Smooth muscle cell of the brain vasculature (primary cell): ENCODE measurements around the gene TMEM150C.
"Not testable (repeated sequence)": the region's sequence is repeated elsewhere in the genome, so short reads cannot be mapped to it uniquely, and the experiment has no call there.

Experiments used
- DNase-seq: peaks from one replicate; pipeline ENCODE4 v3.0.0-alpha.2; 2012; ENCODE audit warnings: low read depth, low spot score

The TMEM150C gene

DNA sequence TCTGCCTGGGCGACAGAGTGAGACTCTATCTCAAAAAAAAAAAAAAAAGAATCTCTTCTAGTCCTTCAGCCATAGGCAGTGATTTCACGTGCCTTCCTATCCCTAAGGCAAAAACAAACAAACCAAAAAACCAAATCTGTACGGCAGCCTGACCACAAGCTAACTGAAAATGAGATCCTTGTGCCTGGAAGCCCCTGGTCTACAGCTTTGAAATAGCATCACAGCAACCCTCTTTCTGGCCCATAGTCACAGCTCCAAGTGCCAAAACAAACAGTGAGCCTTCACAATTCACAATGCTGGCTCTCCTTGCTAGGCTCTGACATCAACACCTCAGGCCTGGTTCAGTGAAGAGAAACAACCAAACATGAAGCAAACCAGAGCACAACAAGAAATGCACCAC, 46.1 kb downstream of the TMEM150C start:
- DNase-seq, result peak; percentile 86

DNA sequence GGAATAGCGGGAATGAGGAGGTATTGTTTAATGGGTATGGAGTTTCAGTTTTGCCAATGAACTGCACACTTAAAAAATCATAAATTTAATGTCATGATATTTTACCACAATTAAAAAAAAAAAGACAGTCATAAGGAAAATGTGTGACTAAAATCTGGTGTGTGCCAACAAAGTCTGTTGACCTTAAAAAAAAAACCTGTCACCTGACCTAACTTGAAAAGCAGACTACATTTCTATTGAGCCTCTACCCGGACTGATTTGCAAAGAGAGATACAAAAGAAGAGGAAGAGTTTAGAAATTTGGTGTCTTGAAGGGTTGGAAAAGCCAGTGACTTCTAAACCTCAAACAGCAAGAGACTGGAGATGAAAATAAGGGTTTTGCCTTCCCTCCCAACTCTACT, 48.4 kb downstream of the TMEM150C start:
- no peak for DNase-seq

DNA sequence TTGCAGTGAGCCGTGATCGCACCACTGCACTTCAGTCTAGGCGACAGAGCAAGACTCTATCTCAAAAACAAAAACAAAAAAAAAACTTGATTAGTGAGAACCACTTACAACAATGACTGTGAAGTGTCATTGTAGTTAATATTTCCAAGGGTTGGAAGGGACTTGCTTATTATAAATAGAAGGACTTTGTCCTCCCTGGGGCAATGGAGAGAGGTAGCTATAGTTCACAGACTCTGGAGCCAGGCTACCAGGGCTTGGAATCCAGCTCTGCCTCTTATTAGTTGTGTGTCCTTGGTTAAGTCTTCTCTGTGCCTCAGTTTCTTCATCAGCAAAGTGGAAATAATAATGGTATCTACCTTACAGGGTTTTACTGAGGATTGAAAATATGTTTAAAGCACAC, 51.6 kb downstream of the TMEM150C start:
- no peak for DNase-seq

DNA sequence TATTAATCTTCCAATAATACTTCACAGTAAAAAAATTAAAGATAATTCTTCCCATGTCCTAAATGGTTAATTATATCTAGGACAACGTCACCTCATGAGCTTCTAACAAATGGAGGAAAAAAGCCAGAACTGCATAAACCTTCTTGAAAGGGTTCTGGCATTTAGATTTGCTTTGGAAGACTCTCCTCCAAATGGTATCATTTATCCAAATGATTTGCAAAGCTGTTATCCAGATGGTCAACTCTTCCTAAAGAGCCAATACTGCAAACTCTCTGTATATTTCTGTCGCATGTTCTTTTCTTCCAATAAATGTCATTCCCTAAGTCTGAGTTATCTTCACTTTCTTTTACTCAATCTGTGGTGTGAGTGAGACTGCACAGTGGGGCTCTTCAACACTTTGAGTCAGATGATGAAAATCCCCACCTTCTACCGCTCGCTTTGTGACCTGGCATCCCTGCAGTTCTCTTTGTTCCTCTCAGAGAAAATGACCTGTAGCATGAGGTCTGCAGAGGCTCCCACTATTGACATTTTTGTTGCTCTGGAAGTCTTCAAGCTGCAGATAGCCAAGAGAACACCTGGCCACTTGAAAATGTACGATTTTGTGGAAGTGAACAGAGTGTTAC, 52.9 kb downstream of the TMEM150C start:
- no peak for DNase-seq

DNA sequence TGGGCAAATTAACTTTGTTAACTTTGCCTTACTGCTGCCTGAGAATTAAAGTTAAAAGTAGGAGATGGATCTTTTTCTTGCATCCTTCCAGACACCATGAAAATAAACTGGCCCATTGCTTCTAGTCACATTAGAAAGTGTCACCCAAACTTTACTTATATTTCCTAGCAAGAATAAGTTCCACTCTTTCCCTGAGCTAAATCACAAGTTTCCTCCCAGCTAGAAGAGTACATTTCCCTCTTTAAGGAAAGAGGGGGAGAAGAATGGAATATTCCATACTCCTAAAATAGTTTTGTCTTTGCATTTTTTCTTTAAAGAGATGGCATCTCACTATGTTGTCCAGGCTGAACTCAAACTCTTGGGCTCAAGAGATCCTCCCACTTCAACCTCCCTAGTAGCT, 53.8 kb downstream of the TMEM150C start:
- DNase-seq, result no peak

DNA sequence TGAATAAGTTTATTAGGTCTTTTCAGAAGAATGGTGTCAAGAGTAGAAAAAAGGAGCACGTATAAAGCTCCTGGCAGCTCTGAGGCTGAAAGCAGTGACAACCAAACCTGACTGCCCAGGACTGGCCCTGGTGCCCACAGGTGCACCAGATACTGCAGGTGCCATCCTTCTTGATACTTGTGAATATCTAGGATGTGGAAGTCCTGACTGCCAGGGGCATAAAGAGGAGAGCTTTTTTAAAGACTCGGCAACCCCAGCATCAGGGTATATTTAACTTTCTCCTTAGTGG, 60.7 kb downstream of the TMEM150C start:
- DNase-seq, result no peak

DNA sequence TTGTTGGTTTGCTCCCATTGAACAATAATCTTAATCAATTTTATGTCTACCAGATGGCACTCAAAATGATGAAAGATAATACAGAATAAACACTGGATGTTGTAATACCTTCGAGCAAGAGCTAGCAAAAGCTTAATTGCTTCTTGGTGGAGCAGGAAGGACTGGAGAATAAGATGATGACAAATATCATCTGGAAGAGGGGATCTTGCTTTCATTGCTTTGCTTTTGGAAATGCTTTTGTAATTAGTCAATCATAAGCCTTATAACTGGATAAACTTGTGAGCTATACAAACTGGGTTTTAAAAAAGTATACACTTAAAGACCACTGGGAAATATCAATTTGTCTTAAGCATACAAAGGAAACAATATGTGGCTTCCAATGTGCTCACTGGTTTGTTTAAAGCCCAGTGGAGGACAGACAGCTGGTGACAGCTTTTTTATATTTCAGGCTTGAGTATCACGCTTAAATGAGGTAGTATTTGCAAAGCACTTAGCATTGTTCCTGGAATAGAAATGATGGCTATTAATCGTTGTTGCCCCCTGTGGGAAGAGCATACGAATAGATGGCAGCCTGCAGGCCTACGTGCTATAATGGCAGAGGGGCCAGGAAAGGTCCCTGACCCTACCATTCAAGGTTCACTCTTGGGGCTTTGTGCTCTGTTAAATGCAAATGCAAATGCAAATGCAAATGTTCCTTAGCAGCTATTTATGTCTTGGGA, 61.2 kb downstream of the TMEM150C start:
- no peak for DNase-seq

DNA sequence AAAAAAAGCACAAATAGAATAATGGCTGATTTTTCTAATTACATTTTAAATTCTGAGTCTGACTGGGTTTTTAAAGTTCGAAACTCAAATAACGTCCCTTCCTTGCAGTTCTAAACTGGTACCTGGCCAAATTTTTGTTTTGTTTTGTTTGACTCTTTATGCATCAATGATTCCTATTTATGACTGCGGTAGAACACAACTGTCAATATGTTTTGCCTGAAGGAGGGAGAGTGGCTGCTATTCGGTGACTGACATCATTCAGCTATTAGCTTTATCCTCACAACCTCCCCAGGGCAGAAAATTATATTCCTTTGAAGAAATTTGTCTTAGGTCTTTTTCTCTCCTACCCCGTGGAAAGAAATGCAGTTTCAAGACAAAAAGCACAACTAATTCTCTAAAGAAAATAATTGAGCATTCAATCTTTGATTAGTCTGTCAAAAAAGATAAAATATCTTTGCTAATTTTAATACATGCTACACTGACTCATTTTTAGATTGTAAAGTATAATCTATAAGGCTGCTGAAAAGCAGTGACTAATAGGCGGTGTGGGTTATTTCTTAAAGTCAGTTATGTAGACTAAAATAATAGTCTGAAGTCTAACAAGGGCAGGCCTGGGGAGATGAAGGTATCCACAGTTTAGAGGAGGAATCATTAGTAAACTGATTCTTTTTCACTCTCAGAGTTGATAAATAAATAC, 61.9 kb downstream of the TMEM150C start:
- DNase-seq, result no peak

DNA sequence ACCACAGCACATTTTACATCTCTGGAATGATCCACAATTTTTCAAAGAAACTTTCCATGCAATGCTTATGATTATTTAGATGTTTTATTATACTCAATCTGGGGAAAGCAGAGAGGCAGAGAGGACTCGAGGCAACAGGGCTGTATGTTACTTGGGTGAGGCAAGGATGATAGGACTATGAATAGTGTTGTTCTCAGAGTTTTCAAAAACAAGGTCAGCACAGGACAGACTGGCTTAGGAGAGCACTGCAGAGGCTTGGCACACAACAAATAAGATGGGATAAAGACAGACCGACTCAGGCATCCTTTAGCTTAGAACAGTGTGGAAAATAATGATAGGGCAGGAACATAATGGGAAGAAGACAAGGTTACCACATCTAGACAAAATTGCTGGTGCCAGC, 65.4 kb downstream of the TMEM150C start:
- no peak for DNase-seq

DNA sequence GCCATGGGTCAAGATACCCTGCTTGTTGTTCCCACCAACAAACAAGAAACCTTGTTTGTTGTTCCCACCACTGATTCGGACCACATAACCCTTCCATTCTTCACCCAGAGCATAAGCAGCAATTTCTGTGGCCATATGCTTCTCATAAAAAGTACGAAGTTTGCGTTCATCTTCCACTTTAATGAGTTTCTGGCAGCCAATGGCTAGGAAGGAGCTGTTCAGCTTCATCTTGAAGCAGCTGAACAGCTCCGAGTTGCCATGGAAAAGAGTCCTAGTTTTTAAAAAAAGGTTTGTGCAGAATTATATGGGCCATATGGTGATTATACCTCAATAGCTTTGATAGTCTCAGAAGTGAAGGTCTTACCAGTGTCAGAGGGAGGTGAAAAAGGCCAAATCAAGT, 66.1 kb downstream of the TMEM150C start:
- DNase-seq, result no peak

DNA sequence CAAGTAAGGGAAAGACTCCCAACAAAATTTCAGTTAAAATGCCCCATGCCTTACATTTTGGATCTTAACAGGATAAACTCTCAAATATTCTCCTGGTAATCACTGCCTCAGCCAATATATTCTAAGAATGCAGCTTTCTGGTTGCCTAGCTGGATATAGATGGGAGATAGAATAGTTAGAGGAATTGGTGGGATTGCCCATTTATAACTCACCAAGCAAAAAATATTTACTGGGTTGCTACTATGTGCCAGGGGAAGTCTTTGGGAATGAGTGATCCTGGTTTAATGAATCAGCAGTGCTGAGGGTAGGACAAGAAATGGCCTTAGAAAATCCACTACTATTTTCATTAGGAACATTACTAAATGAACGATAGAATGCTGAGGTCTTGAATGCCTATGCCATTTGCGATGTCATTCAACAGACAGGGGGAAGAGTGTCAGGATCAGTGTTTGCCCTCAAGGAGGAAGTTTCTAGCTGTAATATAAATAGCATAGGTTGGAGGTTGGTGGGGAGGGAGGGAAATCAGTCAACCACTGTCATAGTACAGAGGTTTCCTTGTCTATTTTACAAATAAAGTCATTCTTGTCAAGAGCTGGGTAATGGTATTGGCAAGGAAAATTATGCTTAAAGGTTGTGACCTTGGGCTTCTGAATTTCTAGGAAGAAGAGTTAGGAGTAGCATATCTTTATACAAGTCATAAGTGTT, 67.9 kb downstream of the TMEM150C start:
- no peak for DNase-seq

DNA sequence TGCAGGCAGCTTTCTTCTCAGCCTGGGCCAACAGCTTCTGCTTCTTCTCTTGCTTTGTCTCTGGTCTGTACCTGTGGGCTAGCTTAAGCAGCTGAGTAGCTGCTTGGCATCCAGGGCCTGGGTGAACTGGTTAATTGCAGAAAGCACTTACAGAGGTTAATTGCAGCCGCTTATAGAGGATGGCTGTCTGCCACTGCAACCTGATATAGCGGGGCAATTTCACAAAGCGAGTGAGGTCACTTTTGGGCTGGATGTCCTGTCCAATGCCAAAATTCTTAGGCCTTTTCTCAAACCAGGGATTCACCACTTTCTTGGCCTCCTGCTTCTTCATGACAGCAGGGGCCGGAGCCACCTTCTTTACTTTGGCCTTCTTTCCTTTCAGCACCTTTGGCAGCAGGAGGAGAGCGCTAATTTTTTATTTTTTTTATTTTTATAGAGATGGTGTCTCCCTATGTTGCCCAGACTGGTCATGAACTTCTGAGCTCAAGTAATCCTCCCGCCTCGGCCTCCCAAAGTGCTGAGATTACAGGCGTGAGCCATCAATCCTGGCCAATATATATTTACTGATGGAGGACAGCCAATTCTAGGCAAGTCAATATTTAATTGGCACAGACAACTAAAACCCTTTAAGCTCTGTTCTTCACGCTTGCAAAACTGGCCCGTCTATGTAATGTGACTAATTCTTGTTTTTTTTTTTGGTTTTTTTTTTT, 70.4 kb downstream of the TMEM150C start:
- DNase-seq, result no peak

DNA sequence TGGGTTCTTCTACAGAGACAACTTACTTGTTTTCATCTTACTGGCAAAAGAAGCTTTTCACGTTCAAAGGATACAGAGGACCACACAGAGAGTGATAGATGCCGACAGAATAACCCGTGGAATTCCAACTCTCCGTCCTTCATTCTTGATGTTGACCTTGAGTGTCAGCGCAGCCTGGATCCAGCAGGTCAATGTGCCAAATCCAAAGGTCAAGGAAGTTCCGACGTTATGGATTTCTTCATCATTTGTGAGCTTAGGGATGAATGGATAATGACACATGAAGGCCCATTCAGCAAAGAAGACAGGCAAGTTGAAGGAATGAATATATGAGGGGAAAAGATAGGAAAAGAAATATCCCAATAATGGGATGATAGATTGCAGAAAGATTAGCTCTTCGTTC, 71.8 kb downstream of the TMEM150C start:
- DNase-seq, result no peak

DNA sequence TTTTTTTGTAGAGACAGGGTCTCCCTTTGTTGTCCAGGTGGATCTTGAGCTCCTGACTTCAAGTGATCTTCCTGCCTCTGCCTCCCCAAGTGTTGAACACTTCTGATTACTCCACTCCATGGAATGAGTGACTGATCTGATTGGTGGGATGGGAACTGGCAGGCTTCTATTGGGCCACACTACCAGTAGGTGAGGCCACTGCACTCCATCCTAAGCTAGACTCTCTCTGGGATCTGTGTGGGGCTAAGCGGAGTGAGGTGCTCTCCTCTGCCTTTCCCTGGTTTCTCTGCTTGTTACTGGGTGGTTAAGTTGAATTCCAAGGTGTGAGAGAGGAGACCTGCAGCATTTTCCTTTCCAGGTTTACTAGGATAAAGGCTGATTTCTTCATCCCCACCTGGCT, 72.7 kb downstream of the TMEM150C start:
- DNase-seq, result no peak

DNA sequence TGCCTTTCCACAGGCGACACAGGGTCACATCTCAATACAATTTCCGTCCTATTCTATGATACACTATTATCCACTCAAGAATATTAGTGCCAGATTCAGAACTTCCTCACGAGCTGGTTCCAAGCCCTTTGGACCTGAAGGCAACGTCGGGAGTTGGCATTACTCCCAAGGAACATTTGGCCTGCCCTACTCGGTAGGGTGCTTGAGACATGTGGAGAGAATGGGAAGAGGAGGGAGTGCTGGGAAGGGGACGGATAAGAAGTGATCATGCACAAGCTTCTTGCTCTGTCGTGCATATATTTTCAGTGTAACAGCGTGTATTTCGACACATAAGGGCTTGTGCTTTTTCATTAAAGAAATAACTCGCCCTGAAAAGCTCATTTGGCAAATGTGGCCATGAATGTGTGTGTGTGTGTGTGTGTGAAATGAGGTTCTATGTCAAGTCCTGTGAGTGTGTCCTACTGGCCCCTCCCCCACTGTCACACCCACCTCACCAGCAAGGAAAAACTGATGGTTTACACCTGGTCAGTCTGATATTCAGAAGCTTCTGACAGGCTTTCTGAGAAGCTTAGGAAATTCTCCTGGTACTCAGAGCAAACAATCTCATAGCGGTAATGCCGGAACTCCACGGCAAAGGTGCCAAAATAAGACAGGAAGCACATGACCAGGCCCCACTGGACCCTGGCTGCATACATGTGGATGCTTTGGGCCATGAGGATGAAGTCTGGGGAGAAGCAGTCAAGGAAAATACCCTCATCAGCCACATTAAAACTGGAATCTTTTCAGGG, 76.6 kb downstream of the TMEM150C start:
- no peak for DNase-seq

DNA sequence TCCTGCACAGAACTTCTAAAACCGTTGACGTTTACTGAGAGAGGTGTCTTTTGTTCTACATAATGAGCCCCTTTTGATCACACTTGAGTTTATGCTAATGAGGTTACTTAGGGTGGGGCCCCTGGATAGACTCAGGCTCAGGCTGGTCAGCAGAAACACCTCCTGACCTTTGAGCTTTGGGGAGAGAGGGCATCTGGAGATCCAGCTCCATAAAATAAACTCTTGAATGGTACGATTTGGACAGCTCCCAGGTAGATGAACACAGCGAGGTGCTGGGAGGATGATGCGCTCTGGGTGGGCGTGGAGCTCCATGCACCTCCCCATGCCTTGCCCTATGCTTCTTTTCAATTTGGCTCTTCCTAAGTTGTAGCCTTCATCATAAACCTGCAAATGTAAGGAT, 79.4 kb downstream of the TMEM150C start:
- no peak for DNase-seq

DNA sequence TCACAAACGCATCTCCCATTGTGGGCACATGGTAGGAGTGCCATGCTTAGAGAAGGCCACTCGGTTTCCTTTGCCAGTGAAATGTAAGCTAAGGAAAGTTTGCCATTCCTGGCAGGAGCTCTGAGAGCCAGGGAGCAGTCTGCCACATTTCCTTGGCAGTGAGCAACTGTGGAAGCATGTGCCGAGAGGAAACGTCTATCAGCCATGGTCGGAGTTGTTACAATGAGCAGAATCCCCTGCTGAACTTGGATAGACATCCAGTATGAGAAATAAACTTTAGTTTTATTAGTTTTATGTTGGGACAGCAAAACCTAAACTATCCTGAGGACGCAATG, 80.3 kb downstream of the TMEM150C start:
- no peak for DNase-seq

DNA sequence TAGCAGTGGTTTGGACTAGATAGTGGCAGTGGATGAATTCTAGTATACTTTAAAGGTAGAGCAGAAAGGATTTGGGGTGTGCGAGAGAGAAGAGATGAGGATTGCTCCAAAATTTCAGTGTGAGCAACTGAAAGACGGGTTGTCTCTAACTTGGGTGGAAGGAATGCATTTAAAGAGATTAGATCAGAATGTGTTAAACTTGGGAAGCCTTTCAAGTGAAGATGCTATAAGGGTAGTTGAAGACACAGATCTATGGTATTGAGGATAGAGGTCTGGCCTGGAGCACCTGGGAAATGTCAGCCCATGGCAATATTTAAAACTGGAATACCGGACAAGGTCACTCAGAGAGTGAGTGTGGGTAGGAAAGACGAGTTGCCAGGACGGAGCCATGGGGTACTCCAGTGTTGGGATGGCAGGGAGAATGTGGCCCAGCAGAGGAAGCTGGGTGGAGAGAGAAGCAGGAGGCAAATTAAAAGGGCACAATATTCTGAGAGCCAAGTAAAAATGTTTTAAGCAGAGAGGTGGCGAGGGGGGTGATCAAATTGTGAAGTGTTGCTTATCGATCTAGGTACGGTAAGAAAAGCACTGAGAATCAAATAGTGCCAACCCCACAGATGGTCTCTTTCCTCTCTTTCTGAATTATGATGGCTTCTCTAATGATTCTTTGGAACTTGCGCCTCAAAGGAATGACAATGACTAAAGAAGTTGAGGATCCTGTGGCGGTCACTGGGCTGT, 80.8 kb downstream of the TMEM150C start:
- no peak for DNase-seq

DNA sequence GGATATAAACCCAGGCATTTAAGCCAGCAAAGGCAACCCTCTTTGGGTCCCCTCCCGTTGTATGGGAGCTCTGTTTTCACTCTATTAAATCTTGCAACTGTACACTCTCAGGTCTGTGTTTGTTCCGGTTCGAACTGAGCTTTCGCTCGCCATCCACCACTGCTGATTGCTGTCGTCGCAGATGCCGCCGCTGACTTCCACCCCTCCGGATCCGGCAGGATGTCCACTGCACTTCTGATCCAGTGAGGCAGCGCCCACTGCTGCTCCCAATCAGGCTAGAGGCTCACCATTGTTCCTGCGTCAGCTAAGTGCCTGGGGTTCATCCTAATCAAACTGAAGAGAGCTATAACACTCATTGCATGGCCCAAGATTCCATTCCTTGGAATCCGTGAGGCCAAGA, 82.2 kb downstream of the TMEM150C start:
- no peak for DNase-seq

DNA sequence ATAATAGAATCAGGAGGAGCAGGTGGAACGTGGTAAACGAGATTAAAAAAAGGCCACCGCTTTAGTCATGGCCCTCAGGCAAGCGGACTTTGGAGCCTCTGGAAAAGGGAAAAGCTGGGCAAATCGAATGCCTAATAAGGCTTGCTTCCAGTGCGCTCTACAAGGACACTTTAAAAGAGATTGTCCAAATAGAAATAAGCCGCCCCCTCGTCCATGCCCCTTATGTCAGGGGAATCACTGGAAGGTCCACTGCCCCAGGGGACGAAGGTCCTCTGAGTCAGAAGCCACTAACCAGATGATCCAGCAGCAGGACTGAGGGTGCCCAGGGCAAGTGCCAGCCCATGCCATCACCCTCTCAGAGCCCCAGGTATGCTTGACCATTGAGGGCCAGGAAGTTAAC, 84.3 kb downstream of the TMEM150C start:
- not testable (repeated sequence) for DNase-seq

DNA sequence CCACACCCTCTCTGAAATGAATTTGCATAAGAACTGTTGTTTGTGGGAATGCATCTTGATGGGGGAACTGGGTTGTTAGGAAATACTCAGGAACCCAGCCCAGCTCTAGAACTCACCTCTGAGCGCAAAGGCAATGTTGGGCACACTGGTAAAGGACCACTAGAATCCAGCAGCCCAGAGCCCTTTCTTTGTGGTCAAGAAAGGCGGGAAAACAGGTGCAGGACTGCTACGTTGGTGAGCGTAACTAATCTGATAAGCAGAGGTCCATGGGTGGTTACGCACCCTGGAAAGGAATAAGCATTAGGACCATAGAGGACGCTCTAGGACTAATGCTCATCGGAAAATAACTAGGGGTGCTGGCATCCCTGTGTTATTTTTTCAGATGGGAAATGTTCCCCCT, 85.9 kb downstream of the TMEM150C start:
- not testable (repeated sequence) for DNase-seq
